Neural progenitor cell (in vitro differentiated cells): ENCODE measurements around the gene HYLS1.

ENCODE experiments used
- CTCF ChIP-seq: fragments of 200-600 bp; sonication (generic); IDR thresholded peaks from 2 replicates; pipeline ENCODE4 v1.5.1; 2017; ENCODE audit warnings: antibody characterized with exemption, mild to moderate bottlenecking
- EZH2 ChIP-seq: fragments of 200-600 bp; sonication (generic); IDR thresholded peaks from 2 replicates; pipeline ENCODE4 v1.6.1; 2017; ENCODE audit warnings: antibody characterized with exemption, mild to moderate bottlenecking, moderate library complexity
- EZH2phosphoT487 ChIP-seq: fragments of 200-600 bp; sonication (generic); IDR thresholded peaks from 2 replicates; pipeline ENCODE4 v1.6.1; 2017; ENCODE audit warnings: antibody characterized with exemption

GRCh38 chr11:125892071-125892470 lies 4.6 kb downstream of the HYLS1 start:
- no peak for TF ChIP-seq EZH2phosphoT487
- TF ChIP-seq CTCF = no peak
- TF ChIP-seq EZH2 = no peak
